Activated T-cell treated with anti-CD3 and anti-CD28 coated beads, Interleukin-2, amount 50 U/mL, for 24 hours (primary cell): ENCODE data around the gene BICC1.

Experiments
- DNase-seq: peaks from one replicate; pipeline ENCODE4 v3.0.0-alpha.2; 2020
- H3K27ac Mint-ChIP-seq: 2 replicates; pipeline ENCODE4 v1.8.0; 2020; ENCODE audit warnings: mild to moderate bottlenecking, mixed read lengths
- H3K27me3 Mint-ChIP-seq: 2 replicates; pipeline ENCODE4 v1.8.0; 2020; ENCODE audit warnings: mixed read lengths
- H3K36me3 Mint-ChIP-seq: 2 replicates; pipeline ENCODE4 v1.8.0; 2020; ENCODE audit warnings: low read depth, mixed read lengths
- H3K4me1 Mint-ChIP-seq: 2 replicates; pipeline ENCODE4 v1.8.0; 2020; ENCODE audit warnings: low read depth, mixed read lengths
- H3K4me3 Mint-ChIP-seq: 2 replicates; pipeline ENCODE4 v1.8.0; 2020; ENCODE audit warnings: mild to moderate bottlenecking, moderate library complexity, mixed read lengths
- H3K9me3 Mint-ChIP-seq: 2 replicates; pipeline ENCODE4 v1.8.0; 2020; ENCODE audit warnings: mixed read lengths

BICC1 gene

DNA sequence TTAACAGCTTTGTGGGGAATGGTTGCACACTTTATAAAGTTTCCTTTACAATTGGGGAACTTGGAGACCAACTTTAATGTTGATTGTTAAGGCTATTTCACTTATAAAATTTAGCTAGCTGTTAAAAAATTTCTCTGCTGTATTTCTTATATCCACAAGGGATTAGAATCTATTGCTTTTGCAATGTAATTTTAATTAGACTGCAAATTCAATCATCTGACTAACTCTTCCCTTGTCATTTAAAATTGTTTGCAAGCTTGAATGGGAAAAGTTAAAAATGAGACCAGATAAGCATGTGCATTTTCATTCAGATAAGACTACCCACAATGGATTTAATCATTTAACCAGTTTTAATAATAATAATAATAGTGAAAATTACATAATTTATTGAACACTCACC, 213.2 kb downstream of the BICC1 start:
- no peak overlapping the region for H3K27ac Mint-ChIP-seq
- DNase-seq: no peak
- H3K4me3 Mint-ChIP-seq: no peak overlapping the region
- H3K4me1 Mint-ChIP-seq: no peaks in the 10 kb centered on the region
- no peaks in the 10 kb centered on the region for H3K36me3 Mint-ChIP-seq
- peaks cover 2% of the 10 kb centered on the region for H3K27me3 Mint-ChIP-seq
- H3K9me3 Mint-ChIP-seq: peaks cover under 1% of the 10 kb centered on the region

DNA sequence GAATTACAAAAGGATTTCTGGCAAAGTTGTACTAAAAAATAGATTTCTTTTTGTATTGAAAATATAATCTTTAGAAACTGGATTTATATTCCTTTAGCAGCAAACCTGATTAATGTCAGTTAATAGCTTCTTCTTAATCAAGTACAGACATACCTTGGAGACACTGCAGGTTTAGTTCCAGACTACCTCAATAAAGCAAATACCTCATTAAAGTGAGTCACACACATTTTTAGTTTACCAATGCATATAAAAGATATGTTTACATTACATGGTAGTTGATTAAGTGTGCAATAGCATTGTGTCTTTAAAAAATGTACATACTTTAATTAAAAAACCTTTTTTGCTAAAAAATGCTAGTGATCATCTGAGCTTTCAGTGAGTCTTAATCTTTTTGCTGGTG, 215.0 kb downstream of the BICC1 start:
- Mint-ChIP-seq H3K36me3 (no peaks in the 10 kb centered on the region), H3K4me1 (no peaks in the 10 kb centered on the region), H3K27ac (no peak overlapping the region), H3K9me3 (peaks cover 8% of the 10 kb centered on the region), H3K4me3 (no peak overlapping the region), H3K27me3 (peaks cover 2% of the 10 kb centered on the region)
- DNase-seq: no peak

DNA sequence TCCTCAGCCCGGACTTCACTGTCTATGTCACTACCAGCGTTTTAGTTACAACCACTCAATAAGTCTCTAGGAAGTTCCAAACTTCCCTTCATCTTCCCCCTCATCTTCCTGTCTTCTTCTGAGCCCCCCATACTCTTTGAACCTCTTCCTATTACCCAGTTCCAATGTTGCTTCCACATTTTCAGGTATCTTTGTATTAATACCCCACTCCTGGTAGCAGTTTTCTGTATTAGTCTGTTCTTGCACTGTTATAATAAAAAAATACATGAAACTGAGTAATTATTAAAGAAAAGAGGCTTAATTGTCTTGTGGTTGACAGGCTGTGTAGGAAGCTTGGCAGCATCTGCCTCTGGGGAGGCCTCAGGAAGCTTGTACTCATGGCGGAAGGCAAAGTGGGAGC, 218.6 kb downstream of the BICC1 start:
- H3K36me3 Mint-ChIP-seq: no peaks in the 10 kb centered on the region
- no peak overlapping the region for H3K27ac Mint-ChIP-seq
- H3K4me1 Mint-ChIP-seq: no peaks in the 10 kb centered on the region
- peaks cover 8% of the 10 kb centered on the region for H3K9me3 Mint-ChIP-seq
- H3K27me3 Mint-ChIP-seq: peaks cover 2% of the 10 kb centered on the region
- H3K4me3 Mint-ChIP-seq: no peak overlapping the region
- DNase-seq: no peak

DNA sequence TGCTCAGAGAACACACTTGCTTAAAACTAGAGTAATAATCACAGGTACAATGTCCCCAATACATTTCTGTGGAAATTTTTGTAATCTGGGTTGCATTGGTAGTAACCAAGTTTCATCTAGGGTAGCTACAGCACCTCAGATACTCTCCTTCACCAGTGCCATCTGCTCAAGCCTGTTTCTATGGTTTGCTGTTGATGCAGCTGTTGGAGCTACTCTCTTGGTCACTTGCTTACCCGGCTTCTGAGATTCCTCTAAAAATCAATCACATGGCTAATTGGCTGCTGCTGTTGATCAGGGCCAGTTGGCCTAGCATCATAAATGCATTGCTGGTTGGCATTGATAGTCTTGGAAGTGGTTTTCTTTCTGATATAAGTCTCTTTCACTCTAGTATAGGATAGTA, 220.8 kb downstream of the BICC1 start:
- H3K4me3 Mint-ChIP-seq: no peak overlapping the region
- peaks cover under 1% of the 10 kb centered on the region for H3K27me3 Mint-ChIP-seq
- H3K9me3 Mint-ChIP-seq: peaks cover 8% of the 10 kb centered on the region
- no peaks in the 10 kb centered on the region for H3K4me1 Mint-ChIP-seq
- no peaks in the 10 kb centered on the region for H3K36me3 Mint-ChIP-seq
- H3K27ac Mint-ChIP-seq: no peak overlapping the region
- no peak for DNase-seq

DNA sequence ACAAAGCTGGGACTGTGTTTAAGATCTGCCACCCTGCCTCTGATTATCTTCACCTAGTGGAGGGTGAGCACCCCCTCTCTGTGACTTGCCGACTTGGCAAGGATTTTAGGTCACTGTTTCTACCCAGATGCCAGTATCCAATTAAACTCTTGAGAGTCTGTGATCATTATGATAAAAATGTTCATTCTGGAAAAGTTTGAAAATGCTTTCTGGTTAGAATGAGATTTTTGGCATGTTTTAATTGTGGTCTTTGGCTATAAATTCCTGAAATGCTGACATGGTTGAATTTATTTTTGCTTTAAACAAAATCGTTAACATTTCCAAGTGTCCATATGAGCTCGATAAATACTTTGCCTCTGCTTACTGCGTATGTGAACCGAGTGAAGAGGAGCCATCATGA, 221.4 kb downstream of the BICC1 start:
- H3K9me3 Mint-ChIP-seq: peaks cover 8% of the 10 kb centered on the region
- no peak for DNase-seq
- no peak overlapping the region for H3K4me3 Mint-ChIP-seq
- no peaks in the 10 kb centered on the region for H3K4me1 Mint-ChIP-seq
- no peaks in the 10 kb centered on the region for H3K27me3 Mint-ChIP-seq
- no peak overlapping the region for H3K27ac Mint-ChIP-seq
- no peaks in the 10 kb centered on the region for H3K36me3 Mint-ChIP-seq

DNA sequence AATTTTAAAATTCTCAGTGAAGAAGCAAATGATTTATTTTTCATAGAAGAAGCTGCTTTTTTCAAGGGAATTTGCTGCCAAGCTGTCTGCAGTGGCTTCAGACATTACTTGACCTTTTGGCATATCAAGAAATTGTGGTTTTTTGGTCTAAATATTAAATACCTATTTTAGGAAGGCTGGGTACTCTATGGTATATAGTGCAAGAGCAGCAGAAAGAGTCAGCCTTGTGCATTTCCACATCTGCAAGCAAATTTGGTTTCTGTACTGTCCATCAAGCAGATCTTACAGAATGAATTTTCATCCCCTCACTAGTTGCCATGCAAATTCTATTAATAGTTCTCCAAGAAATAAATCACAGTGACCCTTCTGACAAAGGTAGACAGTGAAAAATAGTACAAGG, 222.0 kb downstream of the BICC1 start:
- Mint-ChIP-seq H3K9me3 (peaks cover 8% of the 10 kb centered on the region), H3K27me3 (no peaks in the 10 kb centered on the region)

DNA sequence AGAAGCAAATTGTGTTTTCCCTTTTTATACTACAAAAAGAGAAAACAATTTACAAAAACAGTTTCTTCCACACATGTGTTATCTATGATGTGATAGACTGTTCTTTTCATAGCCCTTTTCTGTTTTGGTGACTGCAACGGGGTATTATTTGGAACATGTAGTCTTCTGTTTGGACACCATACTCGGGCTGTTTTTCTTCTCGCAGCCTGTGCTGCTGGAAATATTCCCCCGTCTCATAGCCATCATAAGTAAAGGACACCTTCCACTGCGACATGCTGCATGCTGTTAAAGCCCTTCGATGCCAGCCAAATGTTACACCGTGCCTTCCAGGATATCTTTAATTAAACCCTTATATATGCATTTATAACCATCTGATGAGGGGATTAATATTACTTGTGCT, 222.4 kb downstream of the BICC1 start:
- no peaks in the 10 kb centered on the region for H3K4me1 Mint-ChIP-seq
- H3K4me3 Mint-ChIP-seq: no peak overlapping the region
- peaks cover 8% of the 10 kb centered on the region for H3K9me3 Mint-ChIP-seq
- H3K27ac Mint-ChIP-seq: no peak overlapping the region
- DNase-seq: no peak
- H3K36me3 Mint-ChIP-seq: no peaks in the 10 kb centered on the region
- no peaks in the 10 kb centered on the region for H3K27me3 Mint-ChIP-seq

More for the DNA sequence above, 222.0 kb downstream of the BICC1 start:
- no peak for DNase-seq
- H3K4me3 Mint-ChIP-seq: no peak overlapping the region
- H3K36me3 Mint-ChIP-seq: no peaks in the 10 kb centered on the region
- H3K4me1 Mint-ChIP-seq: no peaks in the 10 kb centered on the region
- H3K27ac Mint-ChIP-seq: no peak overlapping the region

DNA sequence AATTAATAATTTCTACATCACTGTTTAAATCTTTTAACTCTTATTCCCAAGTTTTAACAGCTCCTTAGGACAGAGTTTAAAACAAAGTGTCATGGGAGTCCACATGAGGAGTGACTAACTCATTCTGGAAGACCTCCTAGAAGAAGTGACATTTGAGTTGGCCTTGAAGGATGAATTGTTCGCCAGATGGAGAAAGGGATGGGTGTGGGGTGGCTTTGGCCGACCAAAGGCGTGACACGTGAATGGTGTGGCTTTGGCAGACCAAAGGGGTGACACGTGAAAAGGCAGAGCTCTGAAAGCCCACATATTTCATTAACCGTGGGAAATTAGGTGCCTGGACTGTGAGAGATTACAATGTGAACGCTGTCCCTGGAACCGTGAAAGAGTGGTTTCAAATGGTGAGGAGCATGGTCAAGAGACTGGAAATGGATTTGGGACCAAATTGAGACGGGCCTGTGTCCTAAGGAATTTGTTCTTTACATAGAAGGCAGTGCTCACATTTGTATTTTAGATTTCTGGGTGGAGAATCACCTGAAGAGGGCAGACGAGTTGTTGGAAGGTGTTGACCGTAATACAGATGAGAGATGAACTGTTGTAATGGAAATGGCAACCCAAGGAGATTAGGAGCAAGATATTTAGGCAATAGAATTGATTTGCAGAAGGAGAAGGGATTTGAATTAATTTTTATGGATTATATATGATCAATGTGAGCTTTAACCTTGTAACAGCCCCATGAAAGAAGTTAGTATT, 228.1 kb downstream of the BICC1 start:
- Mint-ChIP-seq H3K27ac (no peak overlapping the region), H3K36me3 (no peaks in the 10 kb centered on the region), H3K9me3 (peaks cover 2% of the 10 kb centered on the region), H3K4me1 (no peaks in the 10 kb centered on the region), H3K4me3 (no peak overlapping the region), H3K27me3 (no peaks in the 10 kb centered on the region)
- no peak for DNase-seq

DNA sequence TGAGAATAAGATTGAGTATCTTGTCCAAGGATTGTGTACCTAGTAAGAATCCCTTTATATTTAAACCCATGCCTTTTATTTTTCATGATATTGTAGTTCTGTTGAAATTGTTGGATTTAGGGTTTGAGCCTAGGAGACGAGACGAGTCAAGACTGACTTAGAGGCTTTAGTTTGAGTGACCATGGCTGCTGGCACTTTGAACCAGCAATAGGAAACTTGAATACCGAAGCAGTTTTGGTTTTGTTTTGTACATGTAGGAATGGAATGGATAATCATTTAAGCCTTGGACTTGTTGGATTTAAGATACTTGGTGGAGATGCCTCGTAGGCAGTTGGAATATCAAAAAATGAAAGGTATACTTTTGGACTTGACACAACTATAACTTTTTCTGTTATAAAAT, 229.0 kb downstream of the BICC1 start:
- H3K9me3 Mint-ChIP-seq: peaks cover 2% of the 10 kb centered on the region
- no peaks in the 10 kb centered on the region for H3K4me1 Mint-ChIP-seq
- H3K4me3 Mint-ChIP-seq: no peak overlapping the region
- no peak overlapping the region for H3K27ac Mint-ChIP-seq
- DNase-seq: no peak
- H3K36me3 Mint-ChIP-seq: no peaks in the 10 kb centered on the region
- no peaks in the 10 kb centered on the region for H3K27me3 Mint-ChIP-seq

DNA sequence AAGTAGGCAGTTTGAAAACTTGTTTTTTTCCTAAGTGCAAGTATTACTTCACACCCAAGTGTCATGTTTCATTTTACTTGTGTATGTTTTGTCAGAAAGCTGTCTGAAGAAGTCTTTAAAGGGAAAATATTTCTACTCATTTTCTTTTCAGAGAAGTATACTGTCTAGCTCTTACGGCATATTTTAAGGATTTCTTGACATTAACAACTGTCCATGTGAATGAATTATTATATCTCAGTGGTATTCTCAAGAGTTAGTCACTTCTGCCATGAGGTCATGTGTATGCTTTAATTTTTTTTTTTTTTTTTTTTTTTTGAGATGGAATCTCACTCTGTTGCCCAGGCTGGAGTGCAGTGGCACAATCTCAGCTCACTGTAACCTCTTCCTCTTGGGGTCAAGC, 229.5 kb downstream of the BICC1 start:
- Mint-ChIP-seq H3K36me3 (no peaks in the 10 kb centered on the region), H3K4me1 (no peaks in the 10 kb centered on the region), H3K27ac (no peak overlapping the region), H3K4me3 (no peak overlapping the region), H3K9me3 (peaks cover 2% of the 10 kb centered on the region), H3K27me3 (no peaks in the 10 kb centered on the region)
- no peak for DNase-seq

DNA sequence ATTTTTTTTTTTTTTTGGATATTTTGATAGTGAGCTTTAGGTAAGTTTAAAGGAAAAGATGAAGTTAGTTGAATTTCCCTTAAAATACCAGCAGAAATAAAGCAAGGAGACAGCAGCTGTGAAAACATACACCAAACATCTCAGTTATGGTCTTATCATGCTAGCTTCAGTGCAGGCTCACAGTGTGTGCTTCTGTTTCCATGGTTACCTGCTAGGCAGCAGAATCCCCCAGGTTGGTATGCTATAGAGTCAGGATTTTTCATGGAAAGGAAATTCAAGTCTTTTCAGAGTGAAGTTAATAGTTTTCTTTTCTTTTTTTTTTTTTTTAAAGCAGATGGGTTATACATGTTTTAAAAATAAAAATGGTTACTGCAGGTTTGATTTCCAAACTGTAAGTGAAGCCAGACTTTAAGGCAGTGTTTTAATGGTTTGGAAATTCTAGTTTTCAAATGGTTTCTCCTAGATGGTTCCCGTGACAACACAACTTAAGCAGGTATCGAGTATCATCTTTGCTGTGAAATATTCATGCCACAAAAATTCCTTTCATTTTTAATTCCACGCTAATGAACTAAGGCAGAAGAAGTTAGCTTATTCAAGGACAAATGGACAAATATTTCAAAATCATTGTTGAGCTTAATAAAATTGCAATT, 230.9 kb downstream of the BICC1 start:
- Mint-ChIP-seq H3K36me3 (no peaks in the 10 kb centered on the region), H3K27me3 (no peaks in the 10 kb centered on the region), H3K9me3 (peaks cover 2% of the 10 kb centered on the region), H3K4me1 (no peaks in the 10 kb centered on the region), H3K27ac (no peak overlapping the region), H3K4me3 (no peak overlapping the region)
- DNase-seq: no peak

DNA sequence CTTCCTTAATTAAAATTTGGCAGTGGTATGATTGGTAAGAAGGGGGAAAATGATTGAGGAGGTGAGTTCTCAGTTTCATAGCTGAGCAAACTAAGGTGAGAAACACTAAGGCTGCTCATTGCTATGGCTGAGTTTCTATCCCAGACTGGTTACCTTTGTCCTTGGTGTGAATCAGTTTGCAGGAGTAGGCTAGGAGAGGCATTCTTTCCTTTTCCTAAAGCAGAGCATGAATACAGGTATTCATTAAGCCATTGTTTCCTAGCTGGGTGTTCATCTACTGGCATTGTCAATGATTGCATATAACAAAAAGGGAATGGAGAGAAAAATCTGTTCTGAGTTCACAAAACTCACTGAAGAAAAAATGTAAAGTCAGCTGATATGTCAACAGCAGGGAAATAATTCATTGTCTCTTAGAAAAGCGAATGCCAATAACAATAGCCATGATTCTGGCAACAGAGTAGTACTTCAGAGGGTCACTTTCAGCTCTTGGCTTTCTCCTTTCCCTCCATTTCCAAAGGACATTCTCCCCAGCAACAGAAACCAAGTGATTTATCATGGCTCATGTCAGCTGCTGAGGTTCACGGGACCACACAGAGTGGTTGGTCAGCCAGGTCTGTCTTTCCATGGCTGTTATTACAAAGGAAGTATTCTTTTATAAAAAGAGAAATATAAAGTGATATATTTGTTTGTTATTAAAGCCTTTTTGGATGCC, 234.0 kb downstream of the BICC1 start:
- Mint-ChIP-seq H3K4me3 (no peak overlapping the region), H3K4me1 (no peaks in the 10 kb centered on the region), H3K27me3 (no peaks in the 10 kb centered on the region), H3K9me3 (peaks cover 2% of the 10 kb centered on the region), H3K27ac (no peak overlapping the region), H3K36me3 (no peaks in the 10 kb centered on the region)
- no peak for DNase-seq

DNA sequence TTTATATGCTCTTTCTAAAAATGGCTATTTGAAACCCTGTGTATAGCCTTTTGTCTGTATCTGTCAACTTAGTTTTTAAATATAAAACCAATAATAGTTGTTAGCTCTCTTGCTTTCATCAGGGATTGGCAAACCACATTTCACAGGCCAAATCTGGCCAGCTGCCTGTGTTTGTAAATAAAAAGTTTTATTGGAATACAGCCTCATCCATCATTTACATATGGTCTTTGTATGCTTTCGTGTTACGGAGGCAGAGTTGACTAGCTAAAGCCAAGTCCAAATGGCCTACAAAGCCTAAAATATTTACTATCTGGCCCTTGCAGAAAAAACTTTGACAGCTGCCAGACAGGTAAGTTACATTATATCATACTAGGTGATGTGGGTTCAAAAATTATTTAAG, 235.0 kb downstream of the BICC1 start:
- H3K36me3 Mint-ChIP-seq: no peaks in the 10 kb centered on the region
- H3K27me3 Mint-ChIP-seq: no peaks in the 10 kb centered on the region
- no peak overlapping the region for H3K4me3 Mint-ChIP-seq
- H3K4me1 Mint-ChIP-seq: no peaks in the 10 kb centered on the region
- no peak for DNase-seq
- no peak overlapping the region for H3K27ac Mint-ChIP-seq
- no peaks in the 10 kb centered on the region for H3K9me3 Mint-ChIP-seq

DNA sequence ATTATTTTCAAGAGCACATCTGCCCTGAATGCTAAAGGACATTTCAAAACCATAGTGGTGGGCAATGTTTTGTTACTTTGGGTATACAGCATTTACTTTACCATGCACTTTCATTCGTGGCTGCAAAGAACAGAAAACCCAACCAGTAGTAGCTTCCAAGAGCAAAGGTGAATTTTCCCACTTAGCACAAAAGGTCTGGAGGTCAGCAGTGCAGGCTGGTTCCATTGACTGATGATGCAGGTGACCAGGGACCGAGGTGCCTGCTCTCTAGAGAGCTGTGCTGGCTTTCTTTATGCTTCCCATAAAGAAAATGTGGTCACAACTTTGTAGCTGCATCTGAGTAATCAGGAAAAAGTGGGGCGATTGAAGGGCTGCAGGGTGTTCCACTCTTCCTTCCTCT, 240.0 kb downstream of the BICC1 start:
- peaks cover 4% of the 10 kb centered on the region for H3K27me3 Mint-ChIP-seq
- no peak overlapping the region for H3K27ac Mint-ChIP-seq
- H3K9me3 Mint-ChIP-seq: no peaks in the 10 kb centered on the region
- no peaks in the 10 kb centered on the region for H3K4me1 Mint-ChIP-seq
- no peak overlapping the region for H3K4me3 Mint-ChIP-seq
- no peaks in the 10 kb centered on the region for H3K36me3 Mint-ChIP-seq
- DNase-seq: no peak

DNA sequence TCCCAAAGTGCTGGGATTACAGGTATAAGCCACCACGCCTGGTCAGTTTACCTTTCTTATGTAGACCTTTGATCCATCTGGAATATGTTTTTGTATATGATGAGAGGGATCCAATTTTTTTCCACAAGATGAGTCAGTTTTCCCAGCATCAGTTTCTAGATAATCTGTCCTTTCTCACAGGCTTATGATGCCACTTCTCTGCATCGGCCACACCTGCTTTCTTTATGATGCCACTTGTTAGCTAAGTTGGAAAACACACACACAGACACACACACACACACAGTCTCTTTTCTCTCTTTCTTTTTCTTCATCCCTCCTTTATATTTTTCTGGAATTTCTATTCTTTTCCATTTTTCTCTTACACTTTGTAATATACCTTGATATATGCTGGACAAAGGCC, 240.8 kb downstream of the BICC1 start:
- Mint-ChIP-seq H3K27me3 (peaks cover 4% of the 10 kb centered on the region), H3K4me3 (no peak overlapping the region), H3K27ac (no peak overlapping the region), H3K4me1 (no peaks in the 10 kb centered on the region), H3K36me3 (no peaks in the 10 kb centered on the region), H3K9me3 (no peaks in the 10 kb centered on the region)
- DNase-seq: no peak
